GM19328 (cell line): ENCODE data around the gene DLGAP3.

ENCODE experiments used
- ATAC-seq: cut with Tn5 transposase; IDR thresholded peaks from one replicate; pipeline ENCODE4 v1.9.1; 2021; ENCODE audit warnings: mild to moderate bottlenecking, moderate library complexity; ENCODE audit not compliant: unreplicated experiment

Gene DLGAP3

GRCh38 chr1:34904236-34905097 is 25.0 kb downstream of the DLGAP3 start:
- ATAC-seq = no peak

DNA sequence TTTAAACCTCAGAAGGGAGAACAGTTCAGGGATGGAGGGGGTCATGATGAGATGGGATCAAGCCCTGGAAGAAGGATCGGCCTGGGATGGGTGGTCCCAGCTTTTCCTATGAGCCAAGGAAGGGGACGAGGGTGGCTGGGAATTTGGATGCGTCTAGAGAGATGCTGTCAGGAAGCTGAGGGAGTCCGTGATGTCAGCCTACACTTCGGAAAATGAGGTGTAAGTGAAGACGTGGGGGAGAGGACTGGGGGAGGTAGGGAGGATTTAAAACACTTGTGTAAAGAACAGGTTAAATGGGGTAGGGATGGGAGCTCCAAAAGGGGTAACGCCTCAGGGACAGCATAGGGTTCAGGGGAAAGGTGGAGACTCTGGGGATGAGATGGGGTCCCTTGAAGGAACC is 27.5 kb downstream of the DLGAP3 start:
- ATAC-seq = no peak

- ATAC-seq = no peak
These were observed 28.5 kb downstream of the DLGAP3 start for GRCh38 chr1:34900775-34901502.

DNA sequence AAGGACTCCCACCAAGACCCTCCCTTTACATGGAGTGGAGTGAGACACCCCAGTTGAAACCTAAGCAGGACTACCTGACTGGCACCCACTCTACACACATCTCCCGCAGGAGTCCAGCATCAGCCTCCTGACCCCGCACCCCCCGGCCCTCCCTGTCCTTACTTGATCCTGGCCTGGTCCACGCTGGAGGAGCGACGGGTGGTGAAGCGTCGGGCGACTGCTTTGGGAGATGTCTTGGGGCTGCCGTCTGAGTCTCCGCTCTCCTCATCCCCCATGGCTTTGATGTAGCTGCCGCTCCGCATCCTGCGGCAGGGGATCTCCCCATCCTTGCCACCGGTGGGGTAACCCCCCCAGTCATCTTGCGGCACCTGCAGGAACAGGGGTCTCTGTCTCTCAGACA is 29.5 kb downstream of the DLGAP3 start:
- ATAC-seq = no peak

DNA sequence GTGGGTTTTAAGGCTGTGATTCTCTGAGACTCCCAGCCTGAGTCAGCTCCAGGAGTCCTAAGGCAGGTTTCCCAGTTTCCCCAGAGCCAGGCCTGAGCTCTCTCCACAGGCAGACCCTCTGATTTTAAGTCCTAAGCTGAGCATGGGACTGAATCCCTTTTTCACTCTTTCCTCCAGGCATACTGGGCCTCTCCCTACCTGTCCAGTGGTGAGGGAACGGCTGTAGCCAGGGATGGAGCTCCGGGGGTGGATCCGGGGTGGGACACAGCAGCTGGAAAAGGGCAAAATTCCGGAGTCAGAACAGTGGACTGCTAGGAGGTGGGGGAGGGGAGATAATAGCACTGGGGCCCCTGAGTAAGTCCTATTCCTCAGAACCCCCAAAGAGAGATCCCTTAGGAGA is 30.0 kb downstream of the DLGAP3 start:
- ATAC-seq = no peak

- ATAC-seq = no peak
These were observed 31.1 kb downstream of the DLGAP3 start for GRCh38 chr1:34898330-34898761.

DNA sequence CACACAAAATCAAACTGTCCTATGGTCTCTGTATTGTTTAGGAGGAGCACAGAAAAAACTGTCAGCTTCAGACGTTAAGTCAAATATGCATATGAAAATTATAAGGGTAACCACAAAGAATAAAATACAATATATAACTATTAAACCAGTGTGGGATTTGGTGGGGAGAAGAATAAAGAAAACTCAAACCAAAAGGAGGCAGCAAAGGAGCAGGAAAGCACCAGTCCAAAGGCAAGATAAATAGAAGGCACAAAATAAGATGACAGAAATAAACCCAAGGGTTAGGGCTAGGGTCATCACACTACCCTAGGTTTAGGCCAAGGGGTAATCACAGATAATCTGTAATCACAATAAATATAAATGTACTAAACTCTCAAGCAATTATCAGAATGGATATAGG is 32.8 kb downstream of the DLGAP3 start:
- ATAC-seq = no peak

DNA sequence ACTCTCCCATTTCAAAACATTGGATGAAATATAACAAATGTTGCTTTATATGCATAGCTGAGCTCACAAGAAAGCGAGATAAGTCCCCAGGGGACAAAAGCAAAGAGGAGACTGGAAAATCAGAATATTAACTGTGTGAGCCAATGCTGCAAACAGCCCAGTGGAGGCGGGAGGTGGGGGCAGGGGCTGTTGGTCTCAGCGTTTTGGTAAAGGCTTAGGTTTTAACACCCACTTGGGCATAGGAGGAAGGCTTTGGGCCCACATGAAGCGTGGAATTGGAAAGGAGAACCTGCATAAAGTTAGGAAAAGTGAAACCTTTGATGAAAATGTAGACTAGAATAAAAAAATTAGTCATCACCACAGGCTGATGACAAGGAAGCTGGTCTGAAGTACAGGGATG is 39.7 kb downstream of the DLGAP3 start:
- no peak for ATAC-seq

GRCh38 chr1:34887593-34887992 is 41.9 kb downstream of the DLGAP3 start:
- ATAC-seq = no peak

DNA sequence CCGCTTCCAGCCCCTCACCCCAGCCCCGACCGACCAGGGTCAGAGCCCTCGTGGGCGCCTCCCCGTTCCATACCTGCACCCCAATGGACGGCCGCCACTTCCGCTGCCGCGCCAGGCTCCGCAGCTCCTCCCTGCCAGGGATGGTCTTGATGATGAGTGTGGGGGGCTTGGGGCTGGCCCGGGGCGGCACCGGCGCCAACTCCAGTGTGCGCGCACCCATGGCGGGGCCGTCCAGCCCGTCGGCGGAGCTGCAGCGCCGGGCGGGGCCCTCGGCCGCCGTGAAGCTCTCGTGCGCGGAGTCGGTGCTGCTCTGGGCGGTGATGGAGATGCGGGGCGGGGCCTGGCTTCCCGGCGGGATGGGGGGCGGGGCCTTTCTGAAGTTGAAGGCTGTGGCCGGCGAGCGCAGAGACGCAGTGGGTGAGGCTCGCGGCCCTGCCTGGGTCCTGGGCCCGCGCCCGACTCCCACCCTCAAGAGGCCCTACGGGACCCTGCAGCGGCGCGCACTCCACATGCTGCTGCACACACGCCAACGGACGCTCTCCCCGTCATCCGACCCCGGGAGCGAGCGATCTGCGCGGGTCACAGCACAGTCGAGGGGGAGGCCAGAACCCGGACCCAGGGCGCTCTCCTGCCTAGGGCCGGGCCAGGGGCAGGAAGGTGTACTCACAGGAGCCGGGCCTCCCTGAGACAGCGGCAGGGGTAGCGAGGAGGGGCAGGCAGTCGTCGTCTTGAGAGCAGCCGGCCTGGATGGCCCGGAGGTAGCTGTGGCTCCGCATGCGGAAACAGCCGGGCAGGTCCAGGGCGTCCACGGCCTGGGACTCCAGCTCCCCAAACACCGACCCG is 43.8 kb downstream of the DLGAP3 start:
- ATAC-seq = no peak

GRCh38 chr1:34884961-34885360 is 44.5 kb downstream of the DLGAP3 start:
- no peak for ATAC-seq

GRCh38 chr1:34884536-34884935 is 44.9 kb downstream of the DLGAP3 start:
- no peak for ATAC-seq

DNA sequence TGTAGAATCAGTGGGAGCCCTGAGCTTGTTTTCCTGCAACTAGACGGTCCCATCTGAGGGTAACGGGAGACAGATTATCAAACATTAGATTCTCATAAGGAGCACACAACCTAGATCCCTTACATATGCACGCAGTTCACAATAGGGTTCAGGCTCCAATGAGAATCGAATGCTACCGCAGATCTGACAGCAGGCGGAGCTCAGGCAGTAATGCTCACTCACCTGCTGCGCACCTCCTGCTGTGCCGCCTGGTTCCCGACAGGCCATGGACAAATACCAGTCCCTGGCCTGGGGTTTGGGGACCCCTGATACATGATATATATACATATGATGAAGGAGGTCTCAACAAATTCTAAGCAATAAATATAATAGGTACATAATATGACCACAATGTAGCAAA is 50.2 kb downstream of the DLGAP3 start:
- no peak for ATAC-seq

GRCh38 chr1:34876406-34876805 is 53.0 kb downstream of the DLGAP3 start:
- ATAC-seq = no peak

- ATAC-seq = no peak
These were observed 55.0 kb downstream of the DLGAP3 start for GRCh38 chr1:34874296-34874952.

GRCh38 chr1:34872133-34872503 is 57.3 kb downstream of the DLGAP3 start:
- no peak for ATAC-seq

DNA sequence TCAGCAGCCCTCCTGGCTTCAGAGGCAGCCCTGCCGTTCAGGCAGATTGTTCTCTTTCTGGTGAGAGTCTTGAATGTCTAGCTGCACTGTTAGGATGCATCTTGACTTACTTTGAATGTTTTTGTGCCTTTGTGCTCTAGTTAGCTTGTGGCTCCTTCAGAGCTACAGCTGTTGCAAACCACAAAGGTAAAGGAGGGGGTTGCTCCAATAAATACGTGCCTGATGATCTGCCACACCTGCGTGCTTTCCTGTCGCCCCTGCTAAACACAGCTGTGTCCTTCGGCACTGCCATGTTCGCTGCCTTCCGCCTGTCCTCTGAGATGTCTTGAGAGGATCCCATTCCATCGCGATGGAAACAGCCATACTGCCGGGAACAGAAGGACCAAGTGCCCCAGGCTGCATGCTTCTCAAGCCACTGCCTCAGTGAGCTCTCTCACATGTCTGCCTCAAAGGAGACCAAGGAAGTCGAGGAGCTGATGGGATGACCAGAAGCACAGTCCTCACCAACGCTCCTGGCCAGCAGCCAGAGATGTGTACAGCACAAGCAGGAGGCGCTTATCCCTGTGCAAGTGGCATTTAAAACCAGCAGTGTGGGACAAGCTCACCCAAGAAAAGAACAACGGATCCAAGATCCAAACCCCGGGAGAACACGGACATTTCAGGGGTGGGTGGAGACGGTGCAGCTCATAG is 57.9 kb downstream of the DLGAP3 start:
- no peak for ATAC-seq

GRCh38 chr1:34870395-34870794 is 59.1 kb downstream of the DLGAP3 start:
- no peak for ATAC-seq

- no peak for ATAC-seq
These were observed 59.7 kb downstream of the DLGAP3 start for GRCh38 chr1:34869760-34870159.
